GM21717 (cell line): ENCODE measurements around the gene TOX2.

Source experiments
- ATAC-seq: cut with Tn5 transposase; IDR thresholded peaks from one replicate; pipeline ENCODE4 v1.9.1; 2021; ENCODE audit warnings: mild to moderate bottlenecking, moderate library complexity; ENCODE audit not compliant: unreplicated experiment

The TOX2 gene

GRCh38 chr20:44092551-44093248 is 178.0 kb downstream of the TOX2 start:
- ATAC-seq: no peak

GRCh38 chr20:44093249-44093582 is 178.6 kb downstream of the TOX2 start:
- ATAC-seq: no peak

GRCh38 chr20:44095831-44096230 is 181.2 kb downstream of the TOX2 start:
- no peak for ATAC-seq

GRCh38 chr20:44097521-44098255 is 183.0 kb downstream of the TOX2 start:
- ATAC-seq: no peak

- ATAC-seq: no peak
These were observed 183.6 kb downstream of the TOX2 start for GRCh38 chr20:44098256-44098630.

- no peak for ATAC-seq
These were observed 184.0 kb downstream of the TOX2 start for GRCh38 chr20:44098657-44099056.

- no peak for ATAC-seq
These were observed 185.2 kb downstream of the TOX2 start for GRCh38 chr20:44099832-44100231.

GRCh38 chr20:44102582-44102981 is 187.9 kb downstream of the TOX2 start:
- no peak for ATAC-seq

GRCh38 chr20:44104798-44105517 is 190.3 kb downstream of the TOX2 start:
- no peak for ATAC-seq

- ATAC-seq: no peak
These were observed 192.0 kb downstream of the TOX2 start for GRCh38 chr20:44106615-44107014.

- ATAC-seq: no peak
These were observed 195.3 kb downstream of the TOX2 start for GRCh38 chr20:44109951-44110361.

- no peak for ATAC-seq
These were observed 196.3 kb downstream of the TOX2 start for GRCh38 chr20:44110816-44111568.

- no peak for ATAC-seq
These were observed 197.2 kb downstream of the TOX2 start for GRCh38 chr20:44111712-44112335.

GRCh38 chr20:44112456-44112855 is 197.8 kb downstream of the TOX2 start:
- no peak for ATAC-seq

- ATAC-seq: no peak
These were observed 198.4 kb downstream of the TOX2 start for GRCh38 chr20:44112889-44113617.

GRCh38 chr20:44113618-44114376 is 199.1 kb downstream of the TOX2 start:
- no peak for ATAC-seq

- no peak for ATAC-seq
These were observed 200.5 kb downstream of the TOX2 start for GRCh38 chr20:44115181-44115580.

GRCh38 chr20:44115762-44116644 is 201.4 kb downstream of the TOX2 start:
- ATAC-seq: no peak
